Esophagus squamous epithelium (tissue), 5 donors: ENCODE data around the gene SPAG9. TPM values are rescaled to one million over a fixed set of nuclear protein-coding genes. Genes with fewer than 3 reads are reported as not detected.

Experiments
- DNase-seq: peaks from one replicate; lab custom pipeline; 2025; lab: John Stamatoyannopoulos, UW
- H3K27ac ChIP-seq, 4 donors: fragments of 200-600 bp; sonication (generic); one replicate each; pipeline ENCODE4 v1.5.1; 2016 to 2019; ENCODE audit warnings: mild to moderate bottlenecking in 1 of 4
- H3K27me3 ChIP-seq, 4 donors: fragments of 200-600 bp; sonication (generic); 1 replicate in 3 of 4; 2 replicates in 1 of 4; pipeline versions ENCODE4 v1.5.1 to v1.6.0; 2017 to 2021; ENCODE audit warnings: antibody characterized with exemption in 1 of 4
- H3K36me3 ChIP-seq, 3 donors: fragments of 200-600 bp; sonication (generic); one replicate each; pipeline ENCODE4 v1.5.1; 2016 to 2019
- H3K4me1 ChIP-seq, 3 donors: fragments of 200-600 bp; sonication (generic); one replicate each; pipeline ENCODE4 v1.5.1; 2017 to 2019
- H3K4me3 ChIP-seq, 4 donors: fragments of 200-600 bp; sonication (generic); 1 replicate in 3 of 4; 2 replicates in 1 of 4; pipeline ENCODE4 v1.5.1; 2016 to 2019; ENCODE audit warnings: mild to moderate bottlenecking in 2 of 4, moderate library complexity in 1 of 4
- H3K9me3 ChIP-seq, 3 donors: fragments of 200-600 bp; sonication (generic); one replicate each; pipeline ENCODE4 v1.5.1; 2016 to 2019
- POLR2A ChIP-seq, 4 donors: fragments of 450-650 bp; IDR thresholded peaks; one replicate each; pipeline ENCODE4 v1.6.1; 2017; ENCODE audit warnings: antibody characterized with exemption in 4 of 4, mild to moderate bottlenecking in 4 of 4, moderate library complexity in 3 of 4
- WGBS, 2 donors: methylation state at CpG; one replicate each; pipeline ENCODE4 v1.1.5; 2018; 5-methylcytosine and 5-hydroxymethylcytosine counted together
- intact Hi-C: fragments of 100-400 bp; cut with DNase I; formaldehyde crosslinking; loops from one replicate; pipeline ENCODE4 v1.15.0; 2022
- total RNA-seq, 4 donors: library from RNA; depleted of rRNA; stranded (reverse); fragments of >200 nt; gene quantifications; one replicate each; pipeline ENCODE4 v1.1.0, GENCODE V29; 2016
- TF ChIP-seq, protein P1 (sequence below), 6 experiments: fragments of 450-650 bp in 4 of 6; fragments of 200-600 bp in 2 of 6; sonication (generic) in 2 of 6; IDR thresholded peaks; one replicate each; pipeline ENCODE4 v1.5.1; 2016 to 2019; ENCODE audit warnings: antibody characterized with exemption in 6 of 6, mild to moderate bottlenecking in 4 of 6, moderate library complexity in 4 of 6
- donor health status: DM: yes; HTN: yes; CAD: no.

The SPAG9 gene
- total RNA-seq, 4 donors from 2014 or later, result 25.6 to 88.5 (median 49.9) TPM

GRCh38 chr17:51121620-51122472 lies 1.2 kb upstream of the SPAG9 start:
- Histone ChIP-seq H3K27me3 (no peaks in the 10 kb centered on the region), H3K4me3 (peak overlapping the region; percentile 38 to 100 (median 90)), H3K4me1 (peaks cover 11 to 46% (median 24%) of the 10 kb centered on the region in 3 donors), H3K36me3 (no peaks in the 10 kb centered on the region), H3K27ac (peak overlapping the region; percentile 100), H3K9me3 (no peaks in the 10 kb centered on the region)
- no peak for DNase-seq
- TF ChIP-seq, protein P1, sequence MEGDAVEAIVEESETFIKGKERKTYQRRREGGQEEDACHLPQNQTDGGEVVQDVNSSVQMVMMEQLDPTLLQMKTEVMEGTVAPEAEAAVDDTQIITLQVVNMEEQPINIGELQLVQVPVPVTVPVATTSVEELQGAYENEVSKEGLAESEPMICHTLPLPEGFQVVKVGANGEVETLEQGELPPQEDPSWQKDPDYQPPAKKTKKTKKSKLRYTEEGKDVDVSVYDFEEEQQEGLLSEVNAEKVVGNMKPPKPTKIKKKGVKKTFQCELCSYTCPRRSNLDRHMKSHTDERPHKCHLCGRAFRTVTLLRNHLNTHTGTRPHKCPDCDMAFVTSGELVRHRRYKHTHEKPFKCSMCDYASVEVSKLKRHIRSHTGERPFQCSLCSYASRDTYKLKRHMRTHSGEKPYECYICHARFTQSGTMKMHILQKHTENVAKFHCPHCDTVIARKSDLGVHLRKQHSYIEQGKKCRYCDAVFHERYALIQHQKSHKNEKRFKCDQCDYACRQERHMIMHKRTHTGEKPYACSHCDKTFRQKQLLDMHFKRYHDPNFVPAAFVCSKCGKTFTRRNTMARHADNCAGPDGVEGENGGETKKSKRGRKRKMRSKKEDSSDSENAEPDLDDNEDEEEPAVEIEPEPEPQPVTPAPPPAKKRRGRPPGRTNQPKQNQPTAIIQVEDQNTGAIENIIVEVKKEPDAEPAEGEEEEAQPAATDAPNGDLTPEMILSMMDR (IDR thresholded peaks at IDR 0.05), result no peak
- TF ChIP-seq POLR2A (IDR thresholded peaks at IDR 0.05), result peak in 3 of 4 donors; percentile 85 to 92 (median 88)
- intact Hi-C loops, result no loop called here
- WGBS, 2 donors, result 12 to 17% methylated on average over 23 of the region's 23 CpGs

GRCh38 chr17:51120357-51120738 lies 320 bp downstream of the SPAG9 start:
- intact Hi-C loops, result no loop called here
- 10% methylated on average over 12 of the region's 42 CpGs; no CpG with 5 or more reads in 1 of the 2 donors for WGBS, 2 donors
- no peak for TF ChIP-seq POLR2A (IDR thresholded peaks at IDR 0.05)
- TF ChIP-seq, protein P1 (IDR thresholded peaks at IDR 0.05), result no peak
- H3K27me3 ChIP-seq, result no peaks in the 10 kb centered on the region
- peaks cover 11 to 56% (median 24%) of the 10 kb centered on the region in 3 donors for H3K4me1 ChIP-seq
- DNase-seq, result no peak
- H3K9me3 ChIP-seq, result no peaks in the 10 kb centered on the region
- peak overlapping the region; percentile 100 for H3K27ac ChIP-seq
- peak overlapping the region; percentile 84 to 100 (median 90) for H3K4me3 ChIP-seq
- H3K36me3 ChIP-seq, result no peaks in the 10 kb centered on the region

DNA sequence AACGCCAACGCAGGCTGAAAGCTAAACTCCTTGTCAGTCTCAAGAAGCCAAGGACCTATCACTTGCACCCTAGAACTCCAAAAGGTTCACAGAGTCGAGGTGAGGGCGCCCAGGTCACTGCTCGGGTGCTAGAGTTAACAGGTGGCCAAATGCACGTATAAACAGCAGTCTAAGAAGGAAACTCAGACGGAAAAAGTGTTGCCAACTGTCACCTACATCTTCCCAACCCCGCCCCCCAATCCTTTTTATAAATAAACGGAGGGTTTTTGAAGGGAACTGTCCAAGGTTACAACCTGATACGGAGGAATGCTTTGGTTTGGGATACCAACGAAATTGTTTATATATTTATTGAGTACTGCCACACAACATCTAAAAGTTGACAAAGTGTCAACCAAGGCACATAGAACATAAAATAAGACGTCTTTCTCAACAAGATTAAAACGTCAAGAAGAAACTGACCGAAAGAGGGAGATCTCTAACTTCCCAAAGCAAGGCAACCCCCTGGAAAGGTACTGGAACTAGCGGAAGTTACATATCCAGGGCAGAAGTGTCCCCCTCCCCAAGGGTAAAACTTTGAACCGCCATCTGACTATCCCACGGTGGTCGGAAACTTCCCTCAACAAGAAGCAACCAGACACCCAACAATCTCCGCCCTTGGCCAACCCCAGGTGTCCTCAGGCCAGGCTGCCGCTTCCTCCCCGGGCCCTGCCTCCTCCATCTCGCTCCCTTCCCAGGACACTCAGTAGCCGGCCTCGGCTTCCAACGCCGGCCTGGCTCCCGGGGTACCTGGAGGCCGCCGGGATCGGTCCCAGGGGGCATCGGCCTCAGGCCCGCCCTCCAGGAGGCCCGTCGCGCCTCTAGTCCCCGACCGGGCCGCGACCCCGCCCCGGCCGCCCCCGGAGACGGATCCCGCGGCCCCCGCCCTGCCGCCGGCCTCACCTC lies 982 bp downstream of the SPAG9 start:
- Histone ChIP-seq H3K27me3 (no peaks in the 10 kb centered on the region), H3K4me1 (peaks cover 11 to 56% (median 24%) of the 10 kb centered on the region in 3 donors), H3K4me3 (peak overlapping the region; percentile 84 to 100 (median 90)), H3K9me3 (no peaks in the 10 kb centered on the region), H3K36me3 (no peaks in the 10 kb centered on the region), H3K27ac (peak overlapping the region; percentile 100)
- DNase-seq, result no peak
- TF ChIP-seq, protein P1 (IDR thresholded peaks at IDR 0.05), result peak in 1 of 6 experiments; percentile 27
- TF ChIP-seq POLR2A (IDR thresholded peaks at IDR 0.05), result no peak
- WGBS, 2 donors, result 3 to 6% methylated on average over 19 to 21 of the region's 49 CpGs
- intact Hi-C loops, result no loop called here

GRCh38 chr17:51118330-51119195 lies 2.1 kb downstream of the SPAG9 start:
- DNase-seq, result no peak
- intact Hi-C loops, result no loop called here
- peak overlapping the region in 3 of 4 donors; percentile 86 to 100 (median 95) for H3K4me3 ChIP-seq
- WGBS, 2 donors, result 30 to 35% methylated on average over 12 to 14 of the region's 14 CpGs
- no peaks in the 10 kb centered on the region for H3K27me3 ChIP-seq
- H3K27ac ChIP-seq, result peak overlapping the region in 3 of 4 donors; percentile 22 to 100 (median 100)
- peaks cover 11 to 56% (median 24%) of the 10 kb centered on the region in 3 donors for H3K4me1 ChIP-seq
- no peaks in the 10 kb centered on the region for H3K9me3 ChIP-seq
- no peaks in the 10 kb centered on the region for H3K36me3 ChIP-seq
- TF ChIP-seq, protein P1 (IDR thresholded peaks at IDR 0.05), result no peak
- TF ChIP-seq POLR2A (IDR thresholded peaks at IDR 0.05), result no peak
